GM21737 (cell line): ENCODE measurements around the gene EIF3J.
A peak's percentile ranks its signal among the peaks of the same experiment; 100 is the strongest.
"Not testable (repeated sequence)": the region's sequence is repeated elsewhere in the genome, so short reads cannot be mapped to it uniquely, and the experiment has no call there.

Source experiments
- ATAC-seq: cut with Tn5 transposase; IDR thresholded peaks from one replicate; pipeline ENCODE4 v1.9.1; 2021; ENCODE audit warnings: mild to moderate bottlenecking, moderate library complexity; ENCODE audit not compliant: unreplicated experiment

The EIF3J gene, protein sequence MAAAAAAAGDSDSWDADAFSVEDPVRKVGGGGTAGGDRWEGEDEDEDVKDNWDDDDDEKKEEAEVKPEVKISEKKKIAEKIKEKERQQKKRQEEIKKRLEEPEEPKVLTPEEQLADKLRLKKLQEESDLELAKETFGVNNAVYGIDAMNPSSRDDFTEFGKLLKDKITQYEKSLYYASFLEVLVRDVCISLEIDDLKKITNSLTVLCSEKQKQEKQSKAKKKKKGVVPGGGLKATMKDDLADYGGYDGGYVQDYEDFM

DNA sequence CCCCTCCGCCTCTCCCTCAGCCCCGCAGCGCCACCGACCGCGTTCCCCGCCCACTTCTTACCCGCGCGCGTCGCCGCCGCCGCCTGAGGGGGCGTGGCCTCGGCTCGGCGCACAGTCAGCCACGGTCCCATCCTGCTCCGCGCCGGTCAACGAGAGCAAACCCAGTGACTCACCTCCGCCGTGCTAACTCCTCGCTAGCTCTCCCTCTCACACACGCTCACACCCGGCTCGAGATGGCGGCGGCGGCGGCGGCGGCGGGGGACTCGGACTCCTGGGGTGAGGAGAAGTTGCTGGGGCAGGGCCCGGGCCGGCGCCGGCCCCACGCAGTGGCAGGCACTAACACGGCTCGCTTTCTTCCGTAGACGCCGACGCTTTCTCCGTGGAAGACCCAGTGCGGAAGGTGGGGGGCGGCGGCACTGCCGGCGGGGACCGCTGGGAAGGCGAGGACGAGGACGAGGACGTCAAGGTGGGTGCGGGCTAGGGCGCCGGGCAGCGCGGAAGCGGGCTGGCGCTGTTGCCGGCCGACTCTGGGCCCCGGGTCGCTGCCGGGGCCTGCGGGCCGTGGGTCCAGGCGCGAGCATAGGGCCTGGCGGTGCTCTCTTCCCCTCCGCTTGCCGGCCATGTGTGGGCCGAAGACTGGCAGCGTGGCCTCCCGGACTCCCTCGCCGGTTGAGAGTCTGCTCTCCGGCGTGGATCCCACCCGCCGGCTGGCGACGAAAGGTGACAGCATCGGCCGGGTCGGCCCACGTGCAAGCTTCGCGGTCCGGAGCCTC lies at the start of gene EIF3J:
Gene EIF3J, plus strand, starts transcription at position 186 of the 773 bp plus-strand sequence. Its CDS starts 48 bp downstream, at position 234.
- peak; percentile 79 for ATAC-seq

DNA sequence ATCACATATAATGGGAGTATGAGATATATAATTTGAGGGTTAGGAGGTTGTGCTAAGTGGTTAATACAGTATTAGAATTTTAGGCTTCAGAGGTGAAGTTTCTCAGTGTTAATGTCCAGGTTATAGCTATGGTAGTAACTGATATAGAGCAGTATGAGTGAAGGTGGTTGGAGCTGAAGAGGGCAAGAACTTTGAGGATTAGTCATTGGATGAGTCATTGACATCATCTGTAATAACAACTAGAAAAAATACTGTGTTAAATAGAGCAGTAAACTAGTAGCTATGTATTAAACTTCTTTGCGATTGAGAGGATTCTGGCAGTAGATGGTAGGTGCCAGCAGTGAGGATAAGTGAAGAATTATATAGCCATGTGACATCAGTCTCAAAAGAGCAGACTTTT lies 47.5 kb upstream of the EIF3J start:
- no peak for ATAC-seq

- no peak for ATAC-seq
Measured at GRCh38 chr15:44490622-44491021, 46.3 kb upstream of the EIF3J start.

- ATAC-seq, result no peak
Measured at GRCh38 chr15:44492040-44492439, 44.9 kb upstream of the EIF3J start.

DNA sequence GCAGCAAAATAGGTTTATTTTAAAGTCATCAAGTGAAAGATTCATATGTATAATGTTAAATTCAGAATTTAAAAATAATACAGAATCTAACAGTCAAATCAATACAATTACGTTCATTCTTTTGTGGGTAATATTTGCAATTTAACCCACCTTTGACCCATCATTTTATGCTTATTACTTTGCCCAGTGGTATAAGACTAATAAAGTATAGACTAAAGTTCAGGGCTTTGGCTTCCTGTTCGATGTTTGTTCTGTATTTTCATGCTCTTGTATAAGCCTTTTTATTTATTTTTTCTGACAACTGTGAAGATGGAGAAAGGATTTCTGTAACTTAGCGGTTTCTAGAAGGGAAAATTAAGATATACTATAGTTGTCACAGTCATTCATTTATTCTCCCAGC lies 44.3 kb upstream of the EIF3J start:
- no peak for ATAC-seq

DNA sequence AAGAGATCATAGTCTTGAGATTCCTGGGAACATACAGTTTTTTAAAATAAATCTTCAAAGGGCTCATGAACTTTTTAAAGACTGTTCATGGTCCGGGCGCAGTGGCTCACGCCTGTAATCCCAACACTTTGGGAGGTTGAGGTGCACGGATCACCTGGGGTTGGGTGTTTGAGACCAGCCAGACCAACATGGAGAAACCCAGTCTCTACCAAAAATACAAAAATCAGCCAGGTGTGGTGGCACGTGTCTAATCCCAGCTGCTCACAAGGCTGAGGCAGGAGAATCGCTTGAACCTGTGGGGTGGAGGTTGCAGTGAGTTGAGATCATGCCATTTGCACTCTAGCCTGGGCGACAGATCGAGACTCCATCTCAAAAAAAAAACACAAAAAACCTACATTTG lies 41.4 kb upstream of the EIF3J start:
- ATAC-seq, result no peak

GRCh38 chr15:44500555-44500954 lies 36.4 kb upstream of the EIF3J start:
- no peak for ATAC-seq

GRCh38 chr15:44501768-44502366 lies 35.1 kb upstream of the EIF3J start:
- no peak for ATAC-seq

DNA sequence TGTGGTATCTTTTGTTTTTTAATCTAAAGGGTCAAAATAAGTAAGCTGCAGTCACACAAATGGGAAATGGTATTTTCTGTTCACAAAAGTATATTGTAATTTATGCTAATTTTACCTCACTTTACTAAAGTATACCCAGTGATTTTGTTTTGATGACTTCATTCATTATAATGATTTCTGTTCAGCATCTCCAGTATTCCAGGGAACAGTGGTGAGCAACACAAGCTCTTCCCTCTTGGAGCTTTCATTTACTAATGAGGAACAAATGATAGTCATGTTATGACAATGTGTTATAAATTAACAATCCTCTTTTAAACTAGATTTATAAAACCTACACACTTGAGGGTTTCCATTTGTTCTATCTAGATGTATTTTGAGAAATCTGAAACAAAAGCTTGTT lies 20.5 kb upstream of the EIF3J start:
- no peak for ATAC-seq

- ATAC-seq, result no peak
Measured at GRCh38 chr15:44519537-44519936, 17.4 kb upstream of the EIF3J start.

DNA sequence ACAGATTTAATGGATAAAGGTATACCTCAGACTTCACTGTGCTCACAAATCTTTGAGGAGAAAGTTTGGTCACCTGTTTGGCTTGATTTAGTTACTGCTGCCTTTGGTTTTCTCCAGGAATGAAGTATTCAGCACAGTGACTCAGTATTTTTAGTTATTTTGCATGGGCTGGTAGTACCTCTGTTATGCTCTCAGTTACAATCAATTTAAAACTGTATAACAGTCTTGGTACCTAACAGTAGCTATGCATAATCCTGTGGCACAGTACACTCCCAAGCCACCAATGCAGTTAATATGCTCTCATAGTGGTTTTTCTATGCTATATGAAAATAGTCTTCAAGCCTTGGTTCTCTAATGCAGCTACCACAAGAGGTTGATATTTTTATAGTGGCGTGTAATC lies 11.9 kb upstream of the EIF3J start:
- no peak for ATAC-seq

DNA sequence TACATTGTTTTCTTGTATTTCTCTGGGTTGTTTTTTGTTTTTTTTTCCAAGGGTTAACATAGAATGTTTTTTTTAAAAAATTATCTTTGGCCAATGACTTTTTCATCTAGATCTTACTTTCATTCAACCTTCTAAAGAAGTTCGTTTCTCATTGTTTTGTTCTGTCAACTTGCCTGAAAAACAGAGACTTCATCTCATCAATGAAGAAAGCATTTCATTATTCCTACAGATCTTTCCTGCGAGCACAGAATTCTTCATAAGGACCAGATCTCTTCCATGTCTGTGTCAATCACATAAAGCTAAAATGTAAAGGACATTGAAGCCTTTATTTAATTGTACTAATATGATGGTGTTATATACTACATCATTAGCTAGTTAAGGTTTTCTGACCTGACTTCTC lies 9.7 kb upstream of the EIF3J start:
- no peak for ATAC-seq

DNA sequence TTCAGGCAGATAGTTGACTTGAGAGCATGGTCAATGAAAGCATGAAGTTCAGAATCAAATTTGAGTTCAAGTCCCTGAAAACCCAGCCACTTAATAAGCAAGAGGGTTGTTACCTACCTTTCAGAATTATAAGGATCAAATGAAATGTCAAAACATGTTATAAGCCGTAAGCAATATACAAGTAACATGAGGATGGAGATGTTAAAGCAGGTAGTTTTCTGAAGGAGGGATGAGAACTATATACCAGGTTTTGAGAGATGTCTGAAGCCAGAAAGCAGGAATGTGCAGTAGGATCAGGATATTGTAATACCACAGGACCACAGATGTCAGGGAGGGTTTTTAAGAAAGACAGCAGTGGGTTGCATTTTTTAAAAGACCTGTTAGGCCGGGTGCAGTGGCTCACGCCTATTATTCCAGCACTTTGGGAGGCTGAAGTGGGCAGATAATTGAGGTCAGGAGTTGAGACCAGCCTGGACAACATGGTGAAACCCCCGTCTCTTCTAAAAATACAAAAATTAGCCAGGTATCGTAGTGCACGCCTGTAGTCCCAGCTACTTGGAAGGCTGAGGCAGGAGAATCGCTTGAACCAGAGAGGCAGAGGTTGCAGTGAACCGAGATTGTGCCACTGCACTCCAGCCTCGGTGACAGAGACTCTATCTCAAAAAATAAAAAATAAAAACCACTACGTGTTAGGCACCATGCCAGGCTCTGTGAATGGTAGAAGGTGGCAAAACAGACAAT lies 6.9 kb upstream of the EIF3J start:
- no peak for ATAC-seq

DNA sequence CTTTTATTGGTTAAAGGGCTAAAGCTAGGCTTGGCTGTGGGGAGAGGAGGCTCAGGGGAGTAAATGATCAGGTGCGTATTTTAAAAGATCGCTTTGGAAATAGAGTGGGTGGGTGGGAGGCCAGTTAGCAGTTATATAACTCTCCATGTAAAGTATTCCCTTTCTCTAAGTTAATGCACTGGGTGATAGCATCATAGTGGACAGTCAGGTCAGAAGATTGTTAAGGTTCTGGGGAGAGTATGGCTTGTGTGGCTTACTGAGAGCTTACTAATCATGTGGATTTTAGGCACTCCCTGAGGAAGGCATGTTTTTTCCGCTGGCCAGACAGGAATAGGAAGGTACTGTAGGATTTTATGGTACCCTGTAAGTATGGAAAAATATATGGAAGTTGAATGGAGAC lies 6.3 kb upstream of the EIF3J start:
- no peak for ATAC-seq

GRCh38 chr15:44532275-44532674 lies 4.7 kb upstream of the EIF3J start:
- not testable (repeated sequence) for ATAC-seq

GRCh38 chr15:44532689-44533088 lies 4.3 kb upstream of the EIF3J start:
- no peak for ATAC-seq

DNA sequence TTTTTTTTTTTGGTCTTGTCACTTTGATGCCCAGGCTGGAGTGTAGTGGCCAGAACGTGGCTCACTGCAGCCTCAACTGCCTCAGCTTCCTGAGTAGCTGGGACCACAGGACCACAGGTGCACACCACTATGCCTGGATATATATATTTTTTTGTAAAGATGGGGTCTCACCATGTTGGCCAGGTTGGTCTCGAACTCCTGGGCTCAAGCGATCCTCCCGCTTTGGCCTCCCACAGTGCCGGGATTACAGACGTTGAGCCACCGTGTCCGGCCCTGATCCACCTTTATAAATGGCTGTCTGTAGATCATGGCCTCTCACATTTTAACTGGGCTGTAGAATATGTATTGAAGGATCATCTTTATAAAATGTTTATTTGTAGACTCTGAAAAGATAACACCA lies 1.9 kb upstream of the EIF3J start:
- ATAC-seq, result no peak

DNA sequence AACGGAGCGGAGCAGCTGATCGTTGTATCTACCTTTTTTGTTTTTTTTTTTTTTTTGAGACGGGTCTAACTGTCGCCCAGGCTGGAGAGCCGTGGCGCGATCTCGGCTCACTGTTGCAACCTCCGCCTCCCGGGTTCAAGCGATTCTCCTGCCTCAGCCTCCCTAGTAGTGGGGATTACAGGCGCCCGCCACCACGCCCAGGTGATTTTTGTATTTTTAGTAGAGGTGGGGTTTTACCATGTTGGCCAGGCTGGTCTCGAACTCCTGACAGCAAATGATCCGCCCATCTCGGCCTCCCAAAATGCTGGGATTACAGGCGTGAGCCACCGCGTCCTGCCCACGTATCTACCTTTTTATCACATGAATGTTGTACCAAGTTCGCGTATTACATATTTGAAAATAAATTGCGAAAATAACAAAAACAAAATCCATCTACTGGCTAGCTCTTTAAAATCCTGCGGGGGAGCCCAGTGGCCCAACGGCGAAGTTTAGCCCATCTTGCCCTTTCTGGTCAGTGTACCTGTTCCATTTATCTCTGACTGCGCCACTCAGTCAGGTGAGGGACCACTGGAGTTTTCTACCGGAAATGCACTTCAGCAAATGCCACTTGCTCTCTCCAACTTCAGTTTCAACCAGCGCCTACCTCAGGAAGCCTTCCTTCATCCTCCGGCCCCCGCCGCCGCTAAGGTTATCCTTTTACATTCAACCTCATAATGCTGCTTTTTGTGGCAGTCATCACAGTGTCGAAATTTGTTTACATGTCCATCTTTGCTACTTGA lies 1.2 kb upstream of the EIF3J start:
- no peak for ATAC-seq

- ATAC-seq, result peak; percentile 62
Measured at GRCh38 chr15:44536302-44536961, 515 bp upstream of the EIF3J start.

DNA sequence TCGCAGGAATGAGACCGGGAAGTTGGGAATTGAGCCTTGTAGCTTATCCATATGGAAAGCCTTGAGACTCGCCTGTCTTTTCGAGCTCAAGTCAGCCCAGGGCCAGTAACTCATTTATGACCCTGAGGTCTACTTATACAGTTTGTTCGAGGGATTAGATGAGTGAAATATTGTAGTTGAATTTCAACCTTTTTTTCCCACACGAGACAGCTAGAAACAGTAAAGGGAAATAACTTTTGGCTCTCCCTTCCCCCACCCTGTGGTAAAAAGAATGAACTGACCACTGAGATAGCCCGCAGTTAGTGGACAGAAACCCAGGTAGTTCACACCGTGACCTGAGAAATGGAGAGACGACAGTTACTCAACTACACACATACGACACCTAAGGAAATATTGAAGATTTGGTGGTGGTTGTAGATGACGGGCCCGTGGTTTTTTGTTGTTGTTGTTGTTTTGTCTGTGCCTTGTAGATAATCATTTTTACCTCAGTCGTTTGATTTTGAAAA lies 841 bp downstream of the EIF3J start:
- no peak for ATAC-seq
